Activated CD4-positive, alpha-beta T cell treated with anti-CD3 and anti-CD28 coated beads, Interleukin-10, Interleukin-2, amounts not matched to agents 100 ng/mL and 50 ng/mL, durations not matched to agents 16 hours and 8 hours (primary cell): ENCODE measurements around the gene PCCA.
A peak's percentile ranks its signal among the peaks of the same experiment; 100 is the strongest.
"Not testable (repeated sequence)": the region's sequence is repeated elsewhere in the genome, so short reads cannot be mapped to it uniquely, and the experiment has no call there.

Experiments
- DNase-seq: peaks from one replicate; pipeline ENCODE4 v3.0.0-alpha.2; 2020

Gene PCCA

GRCh38 chr13:100561599-100562204, 472.8 kb downstream of the PCCA start:
- DNase-seq = no peak

- DNase-seq = no peak
Observed at GRCh38 chr13:100563779-100564178, 474.9 kb downstream of the PCCA start.

- no peak for DNase-seq
Observed at GRCh38 chr13:100564444-100565223, 475.7 kb downstream of the PCCA start.

GRCh38 chr13:100565286-100565685, 476.4 kb downstream of the PCCA start:
- DNase-seq = no peak

GRCh38 chr13:100566543-100566942, 477.6 kb downstream of the PCCA start:
- DNase-seq = no peak

GRCh38 chr13:100573121-100573520, 484.2 kb downstream of the PCCA start:
- peak; percentile 74 for DNase-seq

GRCh38 chr13:100577239-100577638, 488.3 kb downstream of the PCCA start:
- not testable (repeated sequence) for DNase-seq
